ENCODE results near the gene HYI.
"Not testable (repeated sequence)": the region's sequence is repeated elsewhere in the genome, so short reads cannot be mapped to it uniquely, and the experiment has no call there.

HYI gene

GRCh38 chr1:43453442-43454269 is at the start of gene HYI:
Gene HYI (minus strand): TSS chr1:43453931. CDS start chr1:43453793, 138 bp downstream.
- peak; percentile 10 to 43 (median 35) for DNase-seq (ENCODE audit: low read depth in 2 of 3, low spot score in 2 of 3)

- not testable (repeated sequence) for DNase-seq (ENCODE audit: low read depth in 2 of 3, low spot score in 2 of 3)
Observed at GRCh38 chr1:43501806-43502205, 48.1 kb upstream of the HYI start.

- no peak for DNase-seq (ENCODE audit: low read depth in 2 of 3, low spot score in 2 of 3)
Observed at GRCh38 chr1:43499898-43500297, 46.2 kb upstream of the HYI start.

- DNase-seq (ENCODE audit: low read depth in 2 of 3, low spot score in 2 of 3): no peak
Observed at GRCh38 chr1:43495204-43495603, 41.5 kb upstream of the HYI start.

- DNase-seq (ENCODE audit: low read depth in 2 of 3, low spot score in 2 of 3): no peak
Observed at GRCh38 chr1:43493661-43494450, 40.1 kb upstream of the HYI start.

- no peak for DNase-seq (ENCODE audit: low read depth in 2 of 3, low spot score in 2 of 3)
Observed at GRCh38 chr1:43492826-43493225, 39.1 kb upstream of the HYI start.

- no peak for DNase-seq (ENCODE audit: low read depth in 2 of 3, low spot score in 2 of 3)
Observed at GRCh38 chr1:43491061-43491460, 37.3 kb upstream of the HYI start.

- no peak for DNase-seq (ENCODE audit: low read depth in 2 of 3, low spot score in 2 of 3)
Observed at GRCh38 chr1:43488165-43488564, 34.4 kb upstream of the HYI start.

- no peak for DNase-seq (ENCODE audit: low read depth in 2 of 3, low spot score in 2 of 3)
Observed at GRCh38 chr1:43484367-43484766, 30.6 kb upstream of the HYI start.

GRCh38 chr1:43482215-43482614 is 28.5 kb upstream of the HYI start:
- DNase-seq (ENCODE audit: low read depth in 2 of 3, low spot score in 2 of 3): no peak

GRCh38 chr1:43481491-43481890 is 27.8 kb upstream of the HYI start:
- DNase-seq (ENCODE audit: low read depth in 2 of 3, low spot score in 2 of 3): no peak

GRCh38 chr1:43479414-43479813 is 25.7 kb upstream of the HYI start:
- DNase-seq (ENCODE audit: low read depth in 2 of 3, low spot score in 2 of 3): no peak

- DNase-seq (ENCODE audit: low read depth in 2 of 3, low spot score in 2 of 3): no peak
Observed at GRCh38 chr1:43477716-43478115, 24.0 kb upstream of the HYI start.

GRCh38 chr1:43475611-43476401 is 22.1 kb upstream of the HYI start:
- not testable (repeated sequence) for DNase-seq (ENCODE audit: low read depth in 2 of 3, low spot score in 2 of 3)

- no peak for DNase-seq (ENCODE audit: low read depth in 2 of 3, low spot score in 2 of 3)
Observed at GRCh38 chr1:43473463-43473862, 19.7 kb upstream of the HYI start.

GRCh38 chr1:43472463-43473151 is 18.9 kb upstream of the HYI start:
- not testable (repeated sequence) for DNase-seq (ENCODE audit: low read depth in 2 of 3, low spot score in 2 of 3)

- no peak for DNase-seq (ENCODE audit: low read depth in 2 of 3, low spot score in 2 of 3)
Observed at GRCh38 chr1:43472087-43472462, 18.3 kb upstream of the HYI start.

- no peak for DNase-seq (ENCODE audit: low read depth in 2 of 3, low spot score in 2 of 3)
Observed at GRCh38 chr1:43469932-43470331, 16.2 kb upstream of the HYI start.

- DNase-seq (ENCODE audit: low read depth in 2 of 3, low spot score in 2 of 3): no peak
Observed at GRCh38 chr1:43468414-43468813, 14.7 kb upstream of the HYI start.

GRCh38 chr1:43466403-43466802 is 12.7 kb upstream of the HYI start:
- DNase-seq (ENCODE audit: low read depth in 2 of 3, low spot score in 2 of 3): no peak

- DNase-seq (ENCODE audit: low read depth in 2 of 3, low spot score in 2 of 3): no peak
Observed at GRCh38 chr1:43465505-43466067, 11.9 kb upstream of the HYI start.
